SW 1271 (cell line): ENCODE results near the gene RFFL.
"Not testable (repeated sequence)": the region's sequence is repeated elsewhere in the genome, so short reads cannot be mapped to it uniquely, and the experiment has no call there.

Source experiments
- DNase-seq, 2 experiments: peaks; one replicate each; lab custom pipeline; 2025; lab: John Stamatoyannopoulos, UW

Gene RFFL

DNA sequence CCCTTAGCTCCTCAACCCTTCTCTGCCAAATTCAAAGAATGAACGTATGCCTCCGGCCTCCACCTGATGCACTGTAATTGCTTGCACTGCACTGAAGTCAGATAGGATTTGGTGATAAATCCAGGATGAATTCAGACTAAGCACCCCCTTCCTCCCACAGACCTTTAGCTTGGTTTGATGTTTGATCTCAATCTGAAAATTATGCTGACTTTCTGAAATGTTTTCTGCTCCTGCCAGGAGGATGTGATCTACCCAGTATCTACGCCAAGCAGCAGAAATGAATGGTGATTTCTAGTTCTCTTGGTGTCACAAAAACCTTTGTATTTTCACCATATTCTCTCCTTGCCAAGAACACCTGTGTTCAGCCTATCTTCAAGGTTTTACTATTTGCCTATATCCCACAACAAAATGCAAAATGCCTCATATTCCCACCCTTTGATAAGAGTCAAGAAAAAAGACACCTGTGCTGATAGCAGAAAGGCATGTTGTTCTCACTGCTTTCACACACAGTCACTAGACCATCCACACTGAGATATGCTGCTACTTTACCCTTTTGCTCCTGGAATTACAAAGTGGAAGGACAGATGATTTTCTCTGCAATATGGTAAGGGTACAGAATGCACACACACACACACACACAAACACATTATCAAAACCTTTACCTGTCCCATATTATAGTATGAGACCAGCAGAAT, 14.7 kb downstream of the RFFL start:
- DNase-seq = no peak

DNA sequence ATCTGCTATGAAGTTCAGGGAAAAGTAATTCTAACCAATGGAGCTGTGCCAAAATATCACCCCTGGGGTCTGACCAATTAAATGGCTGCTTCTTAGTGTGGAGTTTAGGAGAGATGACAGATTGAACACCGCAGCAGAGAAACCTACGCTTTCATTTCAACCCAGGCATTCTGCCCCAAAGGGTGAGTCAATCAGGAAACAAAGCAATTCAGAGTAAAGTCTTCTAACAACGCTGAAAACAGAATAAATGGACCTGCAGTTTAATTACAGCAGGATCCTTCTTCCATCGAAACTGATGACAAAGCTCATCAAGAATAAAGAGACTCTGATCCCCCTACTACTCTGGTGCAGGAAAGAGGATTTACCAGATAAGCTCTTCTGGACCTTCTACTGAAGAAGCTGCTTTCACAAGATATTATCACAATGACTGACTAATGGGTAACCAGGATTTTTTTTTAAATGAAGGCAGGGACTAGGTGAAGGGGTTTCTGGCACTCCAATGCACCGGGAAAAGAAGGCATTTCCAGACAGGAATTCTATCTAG, 16.7 kb downstream of the RFFL start:
- DNase-seq = no peak

DNA sequence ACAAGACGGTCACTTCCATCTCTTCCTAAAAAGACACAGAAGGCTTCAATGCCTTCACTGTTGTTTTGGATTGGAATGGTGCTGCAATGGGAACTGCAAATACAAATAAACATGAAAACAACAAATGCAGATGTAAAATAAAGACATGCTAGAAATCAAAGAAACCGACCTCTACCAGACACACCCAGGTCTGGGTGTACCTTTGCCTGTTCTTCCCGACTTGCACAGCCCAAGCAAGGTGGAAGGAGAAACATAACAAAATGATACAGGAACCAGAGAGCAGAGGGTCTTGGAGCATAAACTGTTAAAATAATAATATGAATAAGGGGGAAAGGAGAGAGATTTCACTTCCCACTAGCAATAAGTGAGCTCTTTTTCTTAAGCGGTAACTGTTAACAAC, 17.3 kb downstream of the RFFL start:
- no peak for DNase-seq

DNA sequence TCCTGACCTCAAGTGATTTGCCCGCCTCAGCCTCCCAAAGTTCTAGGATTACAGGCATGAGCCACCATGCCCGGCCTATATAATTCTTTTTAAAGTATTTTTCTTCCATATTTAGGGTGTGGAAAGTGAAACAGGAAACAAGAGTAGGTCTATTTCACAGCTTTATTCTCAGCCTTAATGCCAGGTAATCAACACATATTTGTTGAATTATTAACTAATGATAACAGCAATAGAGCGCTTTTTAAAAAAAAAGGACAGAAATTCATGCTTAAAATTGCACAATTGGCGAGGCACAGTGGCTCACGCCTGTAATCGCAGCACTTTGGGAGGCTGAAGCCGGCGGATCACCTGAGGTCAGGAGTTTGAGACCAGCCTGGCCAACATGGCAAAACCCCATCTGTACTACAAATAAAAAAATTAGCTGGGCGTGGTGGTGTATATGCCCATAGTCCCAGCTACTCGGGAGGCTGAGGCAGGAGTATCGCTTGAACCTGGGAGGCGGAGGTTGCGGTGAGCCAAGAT, 18.0 kb downstream of the RFFL start:
- DNase-seq = not testable (repeated sequence)

DNA sequence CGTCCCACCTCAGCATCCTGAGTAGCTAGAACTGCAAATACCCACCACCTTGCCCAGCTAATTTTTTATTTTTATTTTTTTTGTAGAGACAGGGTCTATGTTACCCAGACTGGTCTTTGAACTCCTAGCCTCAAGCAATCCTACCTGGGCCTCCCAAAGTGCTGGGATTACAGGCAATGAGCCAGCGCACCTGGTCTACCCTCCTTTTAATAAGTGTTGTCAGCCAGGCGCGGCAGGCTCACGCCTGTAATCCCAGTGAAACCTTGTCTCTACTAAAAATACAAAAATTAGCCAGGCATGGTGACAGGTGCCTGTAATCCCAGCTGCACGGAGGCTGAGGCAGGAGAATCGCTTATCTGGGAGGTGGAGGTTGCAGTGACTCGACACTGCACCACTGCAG, 19.3 kb downstream of the RFFL start:
- no peak for DNase-seq

DNA sequence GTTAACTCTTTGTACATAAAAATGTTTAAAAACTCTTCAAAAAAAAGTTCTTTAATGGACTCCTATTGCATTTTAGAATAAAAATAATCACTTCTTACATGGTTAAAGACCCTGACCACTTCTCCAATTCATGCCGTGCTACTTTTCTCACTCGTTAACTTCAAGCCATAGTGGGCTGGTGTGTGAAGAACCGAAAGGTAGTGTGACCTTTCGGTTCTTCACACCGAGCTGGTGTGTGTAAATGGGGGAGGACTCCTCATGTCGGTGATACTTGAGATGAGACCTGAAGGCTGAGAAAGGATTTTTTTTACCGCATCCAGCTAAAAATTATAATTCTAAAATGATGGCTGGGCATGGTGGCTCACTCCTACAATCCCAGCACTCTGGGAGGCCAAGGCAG, 22.1 kb downstream of the RFFL start:
- DNase-seq = no peak

DNA sequence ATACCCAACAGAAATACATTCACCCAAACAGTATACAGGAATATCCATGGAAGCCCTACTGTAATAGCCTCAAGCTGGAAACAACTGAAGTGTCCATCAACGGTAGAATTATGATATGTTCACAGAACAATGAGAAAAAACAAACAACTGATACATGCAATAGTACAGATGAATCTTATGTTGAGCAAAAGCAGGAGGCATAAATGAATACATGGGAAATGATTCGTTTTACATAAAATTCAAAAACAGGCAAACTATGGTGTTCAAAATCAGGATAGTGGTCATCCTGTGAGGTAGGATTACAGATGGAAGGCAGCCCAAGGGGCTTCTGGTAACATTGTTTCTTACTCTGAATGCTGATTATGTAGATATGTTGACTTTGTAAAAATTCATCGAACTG, 25.1 kb downstream of the RFFL start:
- DNase-seq = no peak

DNA sequence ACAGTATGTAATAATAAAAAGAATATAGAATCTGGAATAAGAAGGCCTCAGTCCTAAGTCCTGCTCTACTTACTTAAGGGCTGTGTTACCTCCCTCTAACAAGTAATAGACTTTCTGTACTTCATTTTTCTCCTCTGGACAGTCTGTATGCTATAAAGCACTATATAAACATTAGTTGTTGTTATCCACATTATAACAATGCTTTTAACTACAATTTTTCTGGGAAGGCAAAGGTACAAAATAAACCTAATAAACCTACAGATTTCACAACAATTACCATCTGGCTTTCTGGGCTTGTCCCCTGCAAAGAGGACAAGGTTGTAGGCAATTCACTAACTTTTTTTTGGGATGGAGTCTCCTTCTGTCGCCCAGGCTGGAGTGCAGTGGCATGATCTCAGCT, 32.7 kb downstream of the RFFL start:
- DNase-seq = no peak

DNA sequence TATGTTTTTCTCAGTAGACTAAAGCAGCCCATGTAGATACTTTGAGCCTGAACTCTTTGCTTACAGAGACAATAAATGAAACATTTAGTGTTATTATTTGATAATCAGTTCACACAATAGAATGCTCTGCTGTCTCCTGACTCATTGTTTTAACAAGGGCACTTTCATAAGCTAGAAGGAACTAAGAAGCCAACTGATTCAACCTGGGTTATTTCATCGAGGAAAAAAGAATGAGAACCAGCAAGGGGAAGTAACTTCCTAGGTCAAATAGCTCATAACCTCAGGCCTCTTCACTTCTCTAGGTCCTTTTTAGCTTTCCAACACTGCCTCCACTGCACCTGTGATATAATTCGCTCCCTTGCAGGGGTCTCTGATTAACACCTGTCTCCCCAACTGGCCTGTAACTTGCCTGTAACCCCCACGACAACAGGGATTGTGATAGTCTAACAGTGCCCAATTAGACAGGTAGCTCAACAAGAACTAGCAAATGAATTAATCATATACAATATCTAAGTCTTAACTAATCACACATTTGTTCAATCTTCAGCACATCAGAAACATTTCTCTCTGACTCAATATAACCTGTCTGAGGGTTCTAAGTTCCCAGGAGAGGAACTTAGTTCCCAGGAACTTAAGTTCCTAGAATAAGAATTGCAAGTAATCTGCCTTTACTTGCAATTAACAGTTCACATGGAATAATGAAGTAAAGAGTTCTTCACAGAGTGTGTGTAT, 34.8 kb downstream of the RFFL start:
- DNase-seq = no peak

DNA sequence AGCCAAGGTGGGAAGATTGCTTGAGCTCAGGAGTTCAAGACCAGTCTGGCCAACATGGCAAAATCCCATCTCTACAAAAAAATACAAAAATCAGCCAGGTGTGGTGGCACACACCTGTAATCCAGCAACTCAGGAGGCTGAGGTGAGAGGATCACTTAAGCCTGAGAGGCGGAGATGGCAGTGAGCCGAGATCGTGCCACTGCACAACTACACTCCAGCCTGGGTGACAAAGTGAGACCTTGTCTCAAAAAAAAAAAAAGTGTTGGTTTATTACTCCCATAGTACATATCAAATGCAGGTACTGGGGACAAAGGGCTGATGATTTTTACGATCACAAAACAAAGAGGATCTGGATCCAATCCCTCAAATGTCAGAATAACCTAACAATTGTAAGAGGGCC, 35.4 kb downstream of the RFFL start:
- not testable (repeated sequence) for DNase-seq

DNA sequence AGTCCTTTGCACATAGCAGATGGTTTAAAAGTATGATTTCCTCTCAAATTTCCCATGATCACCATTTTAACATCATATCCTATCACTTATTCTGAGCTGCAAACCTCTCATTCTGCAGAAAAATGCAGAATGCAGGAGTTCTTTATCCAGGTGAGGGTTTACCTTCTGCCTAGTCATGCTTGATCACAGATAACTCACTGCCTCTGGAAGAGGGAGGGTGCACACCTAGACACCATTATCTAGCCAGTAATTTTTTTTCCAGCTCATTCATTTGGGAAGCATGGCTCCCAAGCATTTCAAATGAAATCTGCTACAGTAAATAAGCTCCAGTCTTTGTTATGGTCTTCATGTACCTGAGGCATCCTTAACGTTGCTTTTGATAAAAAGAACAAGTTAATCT, 38.0 kb downstream of the RFFL start:
- no peak for DNase-seq

DNA sequence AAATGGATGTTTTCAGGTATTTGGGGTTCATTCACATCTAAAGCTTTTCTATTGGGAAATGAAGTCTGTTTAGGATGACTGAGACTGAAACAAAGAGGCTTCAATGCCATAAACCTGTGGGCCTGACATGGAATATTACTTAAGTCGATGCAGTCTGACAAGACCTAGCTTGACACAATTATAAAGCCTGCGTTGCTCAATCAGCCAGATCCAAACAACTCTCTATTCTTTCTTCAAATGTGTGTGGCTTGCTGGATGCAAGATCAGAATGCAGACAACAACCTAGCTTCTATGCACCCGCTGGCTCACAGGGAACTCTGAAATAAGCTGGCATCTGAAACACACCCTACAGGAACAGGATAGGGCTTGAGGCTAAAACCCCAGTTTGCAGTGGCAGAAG, 40.0 kb downstream of the RFFL start:
- DNase-seq = no peak

DNA sequence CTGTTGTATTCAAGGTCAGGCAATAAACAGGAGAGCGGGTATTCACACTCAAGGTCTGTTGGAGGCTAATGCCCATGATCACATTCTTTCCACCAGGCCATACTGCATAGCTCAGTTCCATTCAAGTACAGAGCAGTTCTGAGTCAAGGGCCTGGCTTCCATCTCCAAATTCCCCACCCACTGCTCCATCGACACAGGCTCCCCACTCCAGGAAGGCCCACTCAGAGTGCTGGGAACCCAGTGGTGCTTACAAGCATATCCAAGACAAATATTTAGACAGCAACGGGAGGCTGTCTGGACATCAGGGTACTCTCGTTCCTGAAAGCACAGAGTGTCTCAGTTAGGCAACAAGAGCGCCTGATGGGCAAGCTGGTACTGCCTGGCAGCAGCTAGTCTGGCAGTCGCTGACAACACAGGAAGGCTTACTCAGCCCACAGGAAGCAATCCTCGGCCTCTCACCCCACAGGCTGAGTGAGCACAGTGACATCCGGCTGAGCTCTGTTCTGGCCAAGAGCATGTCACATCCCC, 40.9 kb downstream of the RFFL start:
- DNase-seq = peak; percentile 64 to 84

DNA sequence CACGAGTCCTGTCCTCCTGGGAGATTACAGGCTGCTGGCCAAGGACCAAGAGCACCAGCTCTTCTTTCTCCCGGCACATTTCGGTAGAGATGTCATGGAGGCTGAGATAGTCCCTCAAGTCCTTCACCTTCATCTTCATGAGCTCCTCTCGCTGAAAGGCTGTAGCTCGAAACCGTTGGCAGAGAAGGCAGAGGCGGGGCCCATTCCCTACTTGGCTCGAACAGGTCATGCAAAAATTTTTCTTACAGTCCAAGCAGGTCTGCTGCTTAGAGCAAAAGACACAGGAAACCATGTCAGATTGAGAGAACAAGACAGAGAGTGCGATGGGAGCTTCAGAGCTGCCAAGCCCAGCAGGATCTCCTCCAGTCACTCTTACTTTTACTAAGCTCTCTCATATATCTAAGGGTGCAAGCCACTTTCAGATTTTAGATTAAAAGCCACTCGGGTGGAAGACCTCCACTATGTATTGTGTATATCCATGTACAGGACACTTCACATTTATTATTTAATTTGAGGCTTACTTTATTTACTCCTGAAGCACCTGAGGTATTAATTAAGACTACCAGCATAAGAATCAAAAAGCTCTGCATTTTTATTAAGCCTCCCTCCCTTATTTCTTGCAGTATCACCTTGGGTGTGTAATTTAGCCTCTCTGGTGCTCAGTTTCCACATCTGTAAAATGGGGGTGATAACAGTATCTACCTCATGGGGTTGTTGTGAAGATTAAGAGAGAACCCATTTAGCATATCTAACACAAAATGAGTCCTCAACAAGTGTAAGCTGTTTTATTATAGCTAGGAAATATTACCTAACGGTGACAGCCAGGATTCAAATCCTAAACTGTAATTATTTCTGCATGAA, 41.8 kb downstream of the RFFL start:
- no peak for DNase-seq

DNA sequence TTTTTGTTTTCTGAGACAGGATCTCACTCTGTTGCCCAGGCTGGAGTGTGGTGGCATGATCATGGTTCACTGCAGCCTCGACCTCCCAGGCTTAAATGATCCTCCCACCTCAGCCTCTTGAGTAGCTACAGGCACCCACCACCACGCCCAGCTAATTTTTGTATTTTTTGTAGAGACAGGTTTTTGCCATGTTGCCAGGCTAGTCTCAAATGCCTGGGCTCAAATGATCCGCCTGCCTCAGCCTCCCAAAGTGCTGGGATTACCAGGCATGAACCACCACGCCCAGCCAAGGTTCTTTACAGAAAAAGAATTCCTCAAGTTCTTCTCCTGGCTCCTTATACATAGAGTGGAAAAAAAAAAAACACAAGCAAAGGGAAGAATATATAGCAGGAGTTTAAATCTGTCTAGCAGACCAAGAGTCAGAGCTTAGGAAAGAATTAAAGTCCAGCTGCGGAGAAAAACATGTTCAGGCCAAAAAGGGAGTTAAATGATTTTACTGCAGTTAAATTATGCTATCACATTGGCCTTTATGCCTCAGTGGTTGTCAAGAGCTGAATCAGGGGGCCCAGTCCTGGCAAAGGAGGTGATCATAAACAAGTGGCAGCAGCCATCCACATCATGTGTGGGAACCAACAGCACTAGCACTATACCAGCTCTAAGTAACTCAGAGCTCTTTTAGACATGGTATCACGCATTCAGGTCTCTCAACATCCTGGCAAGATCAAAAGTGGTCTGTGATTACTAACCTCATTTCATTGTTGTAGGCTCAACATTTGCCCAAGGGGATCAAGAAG, 43.9 kb downstream of the RFFL start:
- DNase-seq = no peak

DNA sequence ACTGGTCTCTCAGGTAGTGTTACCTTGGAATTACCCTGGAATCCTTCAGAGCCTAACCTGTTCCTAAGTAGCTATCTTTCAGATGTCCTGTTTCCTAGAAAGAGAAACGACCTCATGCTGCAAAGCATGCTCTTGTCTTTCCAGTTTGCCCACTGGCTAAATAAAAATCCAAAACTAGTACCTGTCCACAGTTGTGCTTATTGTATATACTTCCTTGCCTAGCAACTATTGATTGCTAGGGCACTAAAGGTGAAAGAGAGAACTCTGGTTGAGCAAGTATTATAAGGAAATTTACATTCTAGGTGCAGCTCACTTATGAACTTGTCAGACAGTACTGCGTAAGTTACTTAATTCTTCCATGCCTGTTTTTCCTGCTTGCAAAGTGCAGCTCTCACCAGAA, 44.7 kb downstream of the RFFL start:
- DNase-seq = no peak

DNA sequence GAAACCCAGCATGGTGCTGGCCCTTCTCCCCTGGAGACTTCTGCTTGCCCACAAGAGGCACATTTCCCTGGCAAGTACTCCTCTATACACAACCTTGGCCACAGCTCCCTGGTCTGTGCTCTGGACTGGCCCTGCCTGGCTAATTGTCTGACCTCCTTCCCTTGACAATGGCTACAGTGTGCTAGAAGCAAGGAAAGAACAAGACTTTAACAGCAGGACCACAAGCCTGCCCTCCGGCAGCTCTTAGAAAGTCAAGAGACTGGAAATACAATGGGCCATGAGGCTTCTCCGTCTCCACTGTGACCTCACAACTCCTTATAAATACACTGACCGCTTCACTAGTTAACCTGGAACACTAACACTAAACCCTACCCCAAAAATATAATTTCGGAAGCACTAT, 46.5 kb downstream of the RFFL start:
- no peak for DNase-seq

DNA sequence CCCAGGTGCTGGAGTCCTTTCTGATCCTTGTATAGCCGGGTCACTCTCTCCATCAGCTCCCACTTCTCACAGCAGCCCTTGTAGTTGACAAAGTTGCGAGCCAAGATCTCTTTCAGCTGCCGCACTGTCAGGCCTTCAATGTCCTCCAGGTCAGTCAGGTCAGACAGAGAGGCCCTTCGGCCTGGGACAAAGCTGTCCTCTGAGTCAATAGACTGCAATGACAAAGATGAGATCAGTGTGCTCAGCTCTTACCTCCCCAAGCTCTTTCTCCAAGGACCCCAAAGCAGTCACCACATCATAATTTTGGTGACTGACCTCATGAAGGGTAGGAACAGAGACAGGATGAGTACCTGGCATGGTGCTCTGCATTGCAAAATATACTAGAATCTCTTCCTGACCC, 47.1 kb downstream of the RFFL start:
- DNase-seq = no peak

DNA sequence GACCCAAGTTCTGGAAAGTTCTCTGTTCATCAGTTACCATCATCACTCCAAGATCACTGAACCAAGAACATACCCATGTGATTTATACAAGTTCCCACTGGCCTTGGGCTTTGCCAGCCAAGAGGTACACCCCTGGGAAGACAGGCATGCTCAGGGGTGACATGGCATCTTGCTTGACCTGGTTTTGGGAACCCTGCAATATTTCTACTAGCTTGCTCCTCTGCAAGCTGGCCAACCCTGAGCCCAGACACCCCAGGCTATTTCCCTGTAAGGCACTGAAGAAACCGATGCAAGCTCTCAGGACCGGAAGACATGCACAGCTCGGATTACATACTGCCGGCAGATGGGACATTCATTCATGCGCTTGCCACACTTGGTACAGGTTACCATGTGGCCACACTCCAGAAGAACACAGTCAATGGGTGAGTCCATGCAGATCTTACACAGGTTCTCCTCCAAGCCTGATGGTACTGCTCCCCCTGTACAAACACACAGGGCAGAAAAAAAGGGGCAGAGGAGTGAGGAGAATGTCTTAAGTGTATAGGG, 51.8 kb downstream of the RFFL start:
- no peak for DNase-seq

DNA sequence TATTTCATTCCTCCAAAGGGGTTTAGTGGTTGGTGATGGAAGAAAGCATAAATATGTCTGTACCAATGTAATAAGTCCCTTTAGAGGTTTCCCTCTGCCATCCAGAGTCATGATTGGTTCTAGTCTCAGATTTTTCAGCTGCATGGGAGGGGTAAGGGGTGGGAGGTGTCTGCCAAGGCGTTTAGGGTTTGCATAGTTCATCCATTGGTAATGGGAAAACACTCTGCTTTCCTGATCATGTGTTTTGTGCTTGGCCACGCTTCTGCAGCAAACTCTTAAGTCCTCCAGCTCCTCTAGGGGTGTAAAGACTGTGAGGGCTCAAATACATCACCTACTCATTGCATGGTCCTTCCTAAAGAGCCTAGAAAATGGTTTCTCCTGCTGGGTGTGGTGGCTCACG, 53.4 kb downstream of the RFFL start:
- no peak for DNase-seq

DNA sequence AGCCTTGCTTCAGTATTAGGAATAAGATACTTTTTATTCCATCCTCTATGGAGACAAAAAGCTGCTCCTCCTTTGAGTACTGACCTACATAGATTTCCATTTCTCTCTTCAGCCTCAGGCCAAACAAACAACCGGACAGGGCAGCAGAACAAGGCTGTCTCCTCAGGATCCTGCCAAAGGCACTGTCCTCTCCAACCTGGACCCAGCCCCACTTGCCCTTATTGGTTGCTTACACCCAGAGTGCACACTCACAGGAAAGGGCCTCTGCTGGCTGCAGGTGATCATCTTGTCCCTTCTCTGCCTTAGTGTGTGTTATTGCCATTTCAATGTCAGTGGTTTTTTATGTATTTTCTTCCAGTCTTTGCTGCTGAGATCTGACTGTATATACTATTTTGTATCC, 56.5 kb downstream of the RFFL start:
- DNase-seq = no peak
